VCaP (cell line): Measurements from ENCODE around the gene MAB21L3.

Experiments
- H3K27ac ChIP-seq: fragments of 450-650 bp; 2 replicates; pipeline ENCODE4 v1.5.1; 2017
- TF ChIP-seq, protein P1 (sequence below): fragments of 450-650 bp; conservative IDR thresholded peaks from 2 replicates; pipeline ENCODE4 v1.5.1; 2017; ENCODE audit warnings: mild to moderate bottlenecking, moderate library complexity

Gene MAB21L3

DNA sequence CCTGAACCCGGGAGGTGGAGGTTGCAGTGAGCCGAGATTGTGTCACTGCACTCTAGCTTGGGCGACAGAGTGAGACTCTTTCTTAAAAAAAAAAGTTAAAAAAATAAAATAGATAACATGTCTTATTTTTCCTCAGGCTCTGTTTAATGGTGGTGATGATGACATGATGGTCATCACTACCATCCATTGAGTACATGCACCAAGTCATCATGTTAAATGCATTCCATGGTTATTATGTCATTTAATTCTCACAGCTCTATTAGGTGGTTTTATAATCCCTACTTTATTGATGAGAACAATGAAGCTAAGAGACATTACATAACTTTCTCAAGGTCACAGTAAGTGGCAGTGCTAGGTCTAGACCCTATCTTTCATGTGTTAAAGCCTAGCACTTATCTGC is 34.4 kb upstream of the MAB21L3 start:
- no peak overlapping the region for H3K27ac ChIP-seq
- TF ChIP-seq, protein P1, sequence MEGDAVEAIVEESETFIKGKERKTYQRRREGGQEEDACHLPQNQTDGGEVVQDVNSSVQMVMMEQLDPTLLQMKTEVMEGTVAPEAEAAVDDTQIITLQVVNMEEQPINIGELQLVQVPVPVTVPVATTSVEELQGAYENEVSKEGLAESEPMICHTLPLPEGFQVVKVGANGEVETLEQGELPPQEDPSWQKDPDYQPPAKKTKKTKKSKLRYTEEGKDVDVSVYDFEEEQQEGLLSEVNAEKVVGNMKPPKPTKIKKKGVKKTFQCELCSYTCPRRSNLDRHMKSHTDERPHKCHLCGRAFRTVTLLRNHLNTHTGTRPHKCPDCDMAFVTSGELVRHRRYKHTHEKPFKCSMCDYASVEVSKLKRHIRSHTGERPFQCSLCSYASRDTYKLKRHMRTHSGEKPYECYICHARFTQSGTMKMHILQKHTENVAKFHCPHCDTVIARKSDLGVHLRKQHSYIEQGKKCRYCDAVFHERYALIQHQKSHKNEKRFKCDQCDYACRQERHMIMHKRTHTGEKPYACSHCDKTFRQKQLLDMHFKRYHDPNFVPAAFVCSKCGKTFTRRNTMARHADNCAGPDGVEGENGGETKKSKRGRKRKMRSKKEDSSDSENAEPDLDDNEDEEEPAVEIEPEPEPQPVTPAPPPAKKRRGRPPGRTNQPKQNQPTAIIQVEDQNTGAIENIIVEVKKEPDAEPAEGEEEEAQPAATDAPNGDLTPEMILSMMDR, result no peak

DNA sequence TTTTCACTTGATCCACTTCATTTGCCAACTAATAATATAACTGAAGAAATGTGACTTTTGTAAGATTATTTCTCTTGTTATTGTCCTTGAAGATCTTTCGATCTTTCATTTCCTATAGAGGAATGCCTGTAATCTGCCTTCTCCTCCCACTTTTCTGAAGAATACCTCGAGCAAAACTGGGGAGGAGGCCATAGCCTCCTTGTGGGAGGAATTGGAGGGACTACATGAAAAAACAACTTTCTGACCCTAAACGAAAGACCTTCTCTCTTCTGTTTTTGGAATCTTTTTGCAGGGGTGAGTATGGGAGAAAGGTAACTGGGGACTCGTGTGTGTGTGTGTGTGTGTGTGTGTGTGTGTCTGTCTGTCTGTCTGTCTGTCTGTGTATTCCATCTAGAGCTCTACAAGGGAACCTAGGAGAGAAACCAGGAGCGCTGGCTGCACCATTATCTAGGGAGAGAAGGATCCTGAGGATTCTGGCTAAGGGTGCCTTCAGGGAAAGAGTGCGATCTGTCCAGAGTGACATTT is 32.4 kb upstream of the MAB21L3 start:
- no peak overlapping the region for H3K27ac ChIP-seq
- TF ChIP-seq, protein P1, result no peak

DNA sequence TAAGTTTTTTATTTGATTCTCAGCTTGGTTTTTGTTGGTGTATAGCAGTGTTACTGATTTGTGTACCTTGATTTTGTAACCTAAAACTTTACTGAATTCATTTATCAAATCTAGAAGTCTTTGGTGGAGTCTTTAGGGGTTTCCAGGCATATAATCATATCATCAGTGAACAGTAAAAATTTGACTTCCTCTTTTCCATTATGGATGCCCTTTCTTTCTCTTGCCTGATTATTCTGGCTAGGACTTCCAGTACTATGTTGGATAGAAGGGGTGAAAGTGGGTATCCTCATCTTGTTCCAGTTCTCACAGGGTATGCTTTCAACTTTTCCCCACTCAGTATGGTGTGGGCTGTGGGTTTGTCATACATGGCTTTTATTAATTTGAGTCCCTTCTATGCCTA is 23.6 kb upstream of the MAB21L3 start:
- H3K27ac ChIP-seq, result no peak overlapping the region
- TF ChIP-seq, protein P1, result no peak

- TF ChIP-seq, protein P1, result no peak
- no peak overlapping the region for H3K27ac ChIP-seq
These were observed 21.3 kb upstream of the MAB21L3 start for GRCh38 chr1:116089870-116090269.

DNA sequence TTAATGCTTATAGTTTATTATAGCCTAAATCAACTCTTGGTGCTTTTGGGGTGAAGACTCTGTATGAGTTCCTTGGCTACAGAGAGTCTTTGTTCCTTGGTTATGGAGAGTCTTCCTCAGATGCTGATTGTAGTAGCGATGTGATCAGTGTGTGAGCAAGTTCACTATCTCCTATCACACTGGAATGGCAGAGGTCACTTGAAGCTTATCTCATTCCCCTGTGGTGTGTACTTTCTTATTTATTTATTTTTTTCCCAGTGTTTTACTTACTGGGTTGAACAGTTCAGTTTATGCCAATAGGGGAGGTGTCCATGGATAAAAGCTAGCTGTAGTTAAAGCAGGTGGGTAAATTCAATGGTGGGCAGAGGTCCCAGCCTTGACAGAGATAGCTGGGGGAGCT is 20.1 kb upstream of the MAB21L3 start:
- TF ChIP-seq, protein P1, result no peak
- H3K27ac ChIP-seq, result no peak overlapping the region

- TF ChIP-seq, protein P1, result no peak
- H3K27ac ChIP-seq, result no peak overlapping the region
These were observed 18.3 kb upstream of the MAB21L3 start for GRCh38 chr1:116092752-116093489.

DNA sequence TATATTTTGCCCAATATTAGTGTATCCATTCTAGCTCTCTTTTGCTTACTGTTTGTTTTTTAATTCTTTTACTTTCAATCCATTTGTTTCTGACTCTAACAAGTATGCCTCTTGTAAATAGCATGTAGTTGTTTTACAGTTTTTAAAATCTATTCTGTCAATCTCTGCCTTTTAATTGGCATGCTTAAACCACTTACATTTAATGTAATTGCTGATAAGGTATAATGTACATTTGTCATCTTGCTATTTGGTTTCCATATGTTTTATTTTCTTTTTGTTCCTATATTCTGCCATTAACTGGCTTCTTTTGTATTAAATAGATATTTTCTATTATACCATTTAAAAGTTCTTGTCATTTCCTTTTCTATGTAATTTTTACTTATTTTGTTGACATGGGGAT is 16.2 kb upstream of the MAB21L3 start:
- TF ChIP-seq, protein P1, result no peak
- no peak overlapping the region for H3K27ac ChIP-seq
